Mesodermal cell (in vitro differentiated cells): ENCODE data around the gene RFESD.
"Not testable (repeated sequence)": the region's sequence is repeated elsewhere in the genome, so short reads cannot be mapped to it uniquely, and the experiment has no call there.

Source experiments
- H3K27ac ChIP-seq: 2 replicates; pipeline ENCODE4 v1.7.0; 2013; ENCODE audit warnings: mild to moderate bottlenecking, low read depth, low read length, moderate library complexity; ENCODE audit not compliant: severe bottlenecking
- H3K36me3 ChIP-seq: 2 replicates; pipeline ENCODE4 v1.7.1; 2013; ENCODE audit warnings: mild to moderate bottlenecking, low read length, moderate library complexity; ENCODE audit not compliant: control insufficient read depth, insufficient read depth
- H3K4me1 ChIP-seq: one replicate; pipeline ENCODE4 v1.7.1; 2013; ENCODE audit warnings: mild to moderate bottlenecking, low read length; ENCODE audit not compliant: insufficient read depth, control insufficient read depth, poor library complexity, severe bottlenecking
- H3K4me3 ChIP-seq: 2 replicates; pipeline ENCODE4 v1.7.0; 2013; ENCODE audit warnings: low read length, control low read depth, mild to moderate bottlenecking; ENCODE audit not compliant: insufficient read depth, poor library complexity, severe bottlenecking; ENCODE audit errors: extremely low read depth
- H3K9me3 ChIP-seq: 2 replicates; pipeline ENCODE4 v1.7.1; 2013; ENCODE audit warnings: mild to moderate bottlenecking, low read length, moderate library complexity; ENCODE audit not compliant: control insufficient read depth
- WGBS, 2 experiments: methylation state at CpG; one replicate each; pipeline ENCODE4 v1.1.5; 2013; ENCODE audit warnings: missing lambda C conversion rate in 2 of 2; ENCODE audit not compliant: insufficient coverage in 2 of 2; 5-methylcytosine and 5-hydroxymethylcytosine counted together

Gene RFESD

DNA sequence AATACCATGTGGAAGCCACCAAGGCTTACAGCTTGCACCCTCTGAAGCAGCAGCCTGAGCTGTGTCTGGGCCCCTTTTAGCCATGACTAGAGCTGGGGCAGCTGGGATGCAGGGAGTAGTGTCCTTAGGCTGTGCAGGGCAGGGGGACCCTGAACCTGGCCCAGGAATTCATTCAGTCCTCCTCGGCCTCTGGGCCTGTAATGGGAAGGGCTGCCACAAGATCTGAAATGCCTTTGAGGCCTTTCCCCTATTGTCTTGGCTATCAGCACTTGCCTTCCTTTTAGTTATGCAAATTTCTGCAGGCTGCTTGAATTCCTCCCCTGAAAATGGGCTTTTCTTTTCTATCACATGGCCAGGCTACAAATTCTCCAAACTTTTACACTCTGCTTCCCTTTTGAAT, 17.6 kb upstream of the RFESD start:
- H3K36me3 ChIP-seq, result no peaks in the 10 kb centered on the region
- no peak overlapping the region for H3K27ac ChIP-seq

GRCh38 chr5:95630394-95630917, 16.1 kb upstream of the RFESD start:
- no peaks in the 10 kb centered on the region for H3K36me3 ChIP-seq
- H3K4me3 ChIP-seq, result no peak overlapping the region
- peaks cover 14% of the 10 kb centered on the region for H3K4me1 ChIP-seq
- no peak overlapping the region for H3K27ac ChIP-seq
- WGBS, 2 experiments, result 82 to 98% methylated on average over 1 to 4 of the region's 5 CpGs
- no peaks in the 10 kb centered on the region for H3K9me3 ChIP-seq

More for the DNA sequence above, 17.6 kb upstream of the RFESD start:
- no peak overlapping the region for H3K4me3 ChIP-seq
- no peaks in the 10 kb centered on the region for H3K9me3 ChIP-seq
- H3K4me1 ChIP-seq, result peaks cover 14% of the 10 kb centered on the region
- WGBS, 2 experiments, result 83% methylated on average over 1 of the region's 1 CpG

- Histone ChIP-seq H3K9me3 (no peaks in the 10 kb centered on the region), H3K4me3 (no peak overlapping the region), H3K27ac (no peak overlapping the region), H3K4me1 (peaks cover 14% of the 10 kb centered on the region), H3K36me3 (no peaks in the 10 kb centered on the region)
- no CpG with 5 or more reads among the region's 2 CpGs for WGBS, 2 experiments
Measured at GRCh38 chr5:95631255-95631958, 15.2 kb upstream of the RFESD start.

GRCh38 chr5:95631991-95632675, 14.4 kb upstream of the RFESD start:
- no peak overlapping the region for H3K27ac ChIP-seq
- peaks cover 14% of the 10 kb centered on the region for H3K4me1 ChIP-seq
- WGBS, 2 experiments, result 81 to 93% methylated on average over 1 to 3 of the region's 4 CpGs
- H3K36me3 ChIP-seq, result no peaks in the 10 kb centered on the region
- H3K4me3 ChIP-seq, result no peak overlapping the region
- no peaks in the 10 kb centered on the region for H3K9me3 ChIP-seq

DNA sequence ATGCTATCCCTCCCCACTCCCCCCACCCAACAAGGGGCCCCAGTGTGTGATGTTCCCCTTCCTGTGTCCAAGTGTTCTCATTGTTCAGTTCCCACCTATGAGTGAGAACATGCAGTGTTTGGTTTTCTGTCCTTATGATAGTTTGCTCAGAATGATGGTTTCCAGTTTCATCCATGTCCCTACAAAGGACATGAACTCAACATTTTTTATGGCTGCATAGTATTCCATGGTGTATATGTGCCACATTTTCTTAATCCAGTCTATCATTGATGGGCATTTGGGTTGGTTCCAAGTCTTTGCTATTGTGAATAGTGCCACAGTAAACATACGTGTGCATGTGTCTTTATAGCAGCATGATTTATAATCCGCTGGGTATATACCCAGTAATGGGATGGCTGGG, 13.6 kb upstream of the RFESD start:
- H3K27ac ChIP-seq, H3K9me3 ChIP-seq, H3K4me3 ChIP-seq, H3K36me3 ChIP-seq: not testable (repeated sequence)
- 83% methylated on average over 1 of the region's 2 CpGs; no CpG with 5 or more reads in 1 of the 2 experiments for WGBS, 2 experiments
- H3K4me1 ChIP-seq, result peaks cover 14% of the 10 kb centered on the region

DNA sequence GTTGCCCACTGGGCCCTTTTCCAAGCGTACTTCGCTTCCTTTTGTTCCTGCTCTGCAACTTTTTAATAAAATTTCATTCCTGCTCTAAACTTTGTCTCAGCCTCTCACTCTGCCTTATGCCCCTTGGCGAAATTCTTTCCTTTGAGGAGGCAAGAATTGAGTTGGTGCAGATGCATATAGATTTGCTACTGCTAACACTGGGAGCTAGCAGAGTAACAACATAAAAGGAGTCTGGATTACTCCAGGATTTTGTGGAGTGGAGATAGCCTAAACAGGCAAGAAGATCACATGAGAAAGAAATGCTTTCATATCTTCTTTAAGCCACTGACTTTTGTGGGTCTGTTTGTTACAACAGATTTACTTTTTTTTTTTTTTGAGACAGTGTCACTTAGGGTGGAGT, 12.9 kb upstream of the RFESD start:
- Histone ChIP-seq H3K4me1 (peaks cover 14% of the 10 kb centered on the region), H3K27ac (no peak overlapping the region), H3K36me3 (no peaks in the 10 kb centered on the region), H3K9me3 (no peaks in the 10 kb centered on the region), H3K4me3 (no peak overlapping the region)
- WGBS, 2 experiments, result 100% methylated on average over 2 of the region's 3 CpGs

DNA sequence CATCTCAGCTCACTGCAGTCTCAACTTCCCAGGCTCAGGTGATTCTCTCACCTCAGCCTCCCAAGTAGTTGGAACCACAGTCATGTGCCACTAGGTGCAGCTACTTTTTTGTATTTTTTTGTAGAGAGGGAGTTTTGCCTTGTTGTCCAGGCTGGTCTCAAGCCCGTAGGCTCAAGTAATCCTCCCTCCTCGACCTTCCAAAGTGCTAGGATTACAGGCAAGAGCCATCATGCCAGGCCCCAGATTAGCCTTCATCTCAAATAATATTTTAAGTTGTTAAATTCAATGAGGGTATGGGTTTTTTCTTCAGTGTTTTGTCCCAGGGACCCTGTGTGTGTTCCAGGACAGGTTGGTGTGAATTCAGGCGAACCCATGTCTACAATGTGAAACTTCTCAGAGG, 12.5 kb upstream of the RFESD start:
- H3K27ac ChIP-seq, result no peak overlapping the region
- H3K9me3 ChIP-seq, result no peaks in the 10 kb centered on the region
- H3K4me3 ChIP-seq, result no peak overlapping the region
- no peaks in the 10 kb centered on the region for H3K36me3 ChIP-seq
- H3K4me1 ChIP-seq, result peaks cover 14% of the 10 kb centered on the region
- WGBS, 2 experiments, result 100% methylated on average over 1 of the region's 3 CpGs; no CpG with 5 or more reads in 1 of the 2 experiments

- Histone ChIP-seq H3K36me3 (no peaks in the 10 kb centered on the region), H3K27ac (no peak overlapping the region), H3K9me3 (no peaks in the 10 kb centered on the region), H3K4me3 (no peak overlapping the region), H3K4me1 (no peaks in the 10 kb centered on the region)
- WGBS, 2 experiments, result 76 to 84% methylated on average over 3 of the region's 3 CpGs
Measured at GRCh38 chr5:95638632-95639031, 7.9 kb upstream of the RFESD start.

DNA sequence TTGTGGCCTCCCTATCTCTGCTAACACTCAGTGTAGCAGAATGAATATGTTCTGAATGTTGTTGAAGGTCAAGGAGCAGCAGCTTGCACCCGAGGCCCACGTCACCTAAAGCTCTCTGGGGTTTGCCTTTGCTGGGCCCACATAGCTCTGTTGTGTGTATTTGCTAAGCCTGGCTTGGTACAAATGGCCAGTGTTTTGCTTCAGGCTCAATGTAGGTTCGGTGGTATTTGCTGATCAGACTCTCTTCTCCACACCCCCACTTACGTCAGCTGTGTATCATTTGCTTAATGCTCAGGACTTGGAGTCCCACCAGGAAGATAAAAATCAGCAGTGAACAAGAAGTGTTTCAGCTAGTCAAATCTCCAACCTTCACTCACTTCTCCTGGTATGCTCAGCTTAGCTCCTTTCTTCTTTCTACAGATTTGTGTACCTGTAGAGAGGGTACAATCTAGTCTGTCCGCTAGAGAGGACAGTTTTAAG, 4.8 kb upstream of the RFESD start:
- H3K27ac ChIP-seq, result no peak overlapping the region
- 90 to 91% methylated on average over 2 to 3 of the region's 5 CpGs for WGBS, 2 experiments
- no peaks in the 10 kb centered on the region for H3K36me3 ChIP-seq
- no peaks in the 10 kb centered on the region for H3K9me3 ChIP-seq
- no peaks in the 10 kb centered on the region for H3K4me1 ChIP-seq
- H3K4me3 ChIP-seq, result no peak overlapping the region

DNA sequence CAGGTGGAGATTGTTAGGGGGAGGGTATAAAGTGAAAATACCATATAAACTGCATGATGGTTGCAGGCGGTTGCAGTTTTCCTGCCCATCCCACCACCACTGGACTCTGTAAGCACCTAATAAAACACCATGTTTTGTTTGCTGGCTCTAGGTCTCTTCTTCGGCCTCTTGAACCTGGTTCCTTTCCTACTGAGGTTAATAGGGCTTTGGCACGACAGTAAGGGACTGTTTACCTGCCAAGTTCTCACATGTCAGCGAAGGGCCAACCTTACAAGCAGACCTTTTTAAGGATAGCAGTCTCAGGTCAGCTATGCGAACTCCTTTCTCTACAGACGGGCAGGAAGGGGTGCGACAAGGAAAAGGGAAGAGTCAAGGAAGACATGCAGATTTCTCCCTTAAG, 3.4 kb upstream of the RFESD start:
- 95 to 96% methylated on average over 6 to 7 of the region's 7 CpGs for WGBS, 2 experiments
- Histone ChIP-seq H3K4me3 (no peak overlapping the region), H3K9me3 (no peaks in the 10 kb centered on the region), H3K4me1 (peaks cover 8% of the 10 kb centered on the region), H3K27ac (no peak overlapping the region), H3K36me3 (no peaks in the 10 kb centered on the region)
